GM21737 (cell line): ENCODE data around the gene RNF151.
A peak's percentile ranks its signal among the peaks of the same experiment; 100 is the strongest.

Experiments used
- ATAC-seq: cut with Tn5 transposase; IDR thresholded peaks from one replicate; pipeline ENCODE4 v1.9.1; 2021; ENCODE audit warnings: mild to moderate bottlenecking, moderate library complexity; ENCODE audit not compliant: unreplicated experiment

The RNF151 gene

DNA sequence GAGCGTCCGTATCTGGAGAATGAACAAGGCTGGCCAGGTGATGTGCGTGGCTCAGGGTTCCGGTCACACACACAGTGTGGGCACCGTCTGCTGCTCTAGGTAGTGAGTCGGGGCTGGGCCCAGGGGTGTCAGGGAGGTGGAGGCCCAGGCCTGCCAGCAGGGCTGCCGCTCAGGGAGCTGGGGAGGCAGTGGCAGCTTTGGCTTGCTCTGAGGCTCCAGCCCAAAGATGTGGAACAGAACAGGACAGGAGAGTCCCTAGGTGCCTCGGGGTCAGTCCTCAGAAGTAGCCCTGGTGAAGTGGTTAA lies 9.5 kb downstream of the RNF151 start:
- no peak for ATAC-seq

DNA sequence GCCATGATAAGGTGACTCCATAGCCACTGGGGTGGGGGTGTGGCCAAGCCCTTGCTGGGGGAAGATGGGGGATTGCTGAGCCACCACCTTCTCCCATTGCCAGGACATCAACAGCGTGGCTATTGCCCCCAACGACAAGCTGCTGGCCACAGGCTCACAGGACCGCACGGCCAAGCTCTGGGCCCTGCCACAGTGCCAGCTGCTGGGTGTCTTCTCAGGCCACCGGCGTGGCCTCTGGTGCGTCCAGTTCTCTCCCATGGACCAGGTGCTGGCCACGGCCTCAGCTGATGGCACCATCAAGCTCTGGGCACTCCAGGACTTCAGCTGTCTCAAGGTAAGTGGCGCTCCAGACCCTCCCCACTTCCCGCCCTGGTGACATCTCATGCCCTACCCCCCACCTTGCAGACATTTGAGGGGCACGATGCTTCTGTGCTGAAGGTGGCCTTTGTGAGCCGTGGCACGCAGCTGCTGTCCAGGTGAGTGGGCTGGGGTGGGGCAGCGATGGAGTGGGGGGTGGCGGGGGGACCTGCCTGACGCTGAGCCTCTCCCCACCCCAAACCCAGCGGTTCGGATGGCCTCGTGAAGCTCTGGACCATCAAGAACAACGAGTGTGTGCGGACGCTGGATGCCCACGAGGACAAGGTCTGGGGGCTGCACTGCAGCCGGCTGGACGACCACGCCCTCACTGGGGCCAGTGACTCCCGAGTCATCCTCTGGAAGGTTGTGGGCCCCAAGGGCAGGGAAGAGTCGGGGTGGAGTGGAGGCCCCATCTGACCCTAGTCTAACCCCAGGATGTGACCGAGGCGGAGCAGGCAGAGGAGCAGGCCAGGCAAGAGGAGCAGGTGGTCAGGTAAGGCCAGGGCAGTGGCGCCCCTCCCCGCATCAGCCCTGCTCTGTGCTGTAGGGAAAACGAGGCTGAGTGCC lies 10.6 kb downstream of the RNF151 start:
- ATAC-seq: no peak

- ATAC-seq: no peak
Observed at GRCh38 chr16:1977875-1978268, 11.2 kb downstream of the RNF151 start.

DNA sequence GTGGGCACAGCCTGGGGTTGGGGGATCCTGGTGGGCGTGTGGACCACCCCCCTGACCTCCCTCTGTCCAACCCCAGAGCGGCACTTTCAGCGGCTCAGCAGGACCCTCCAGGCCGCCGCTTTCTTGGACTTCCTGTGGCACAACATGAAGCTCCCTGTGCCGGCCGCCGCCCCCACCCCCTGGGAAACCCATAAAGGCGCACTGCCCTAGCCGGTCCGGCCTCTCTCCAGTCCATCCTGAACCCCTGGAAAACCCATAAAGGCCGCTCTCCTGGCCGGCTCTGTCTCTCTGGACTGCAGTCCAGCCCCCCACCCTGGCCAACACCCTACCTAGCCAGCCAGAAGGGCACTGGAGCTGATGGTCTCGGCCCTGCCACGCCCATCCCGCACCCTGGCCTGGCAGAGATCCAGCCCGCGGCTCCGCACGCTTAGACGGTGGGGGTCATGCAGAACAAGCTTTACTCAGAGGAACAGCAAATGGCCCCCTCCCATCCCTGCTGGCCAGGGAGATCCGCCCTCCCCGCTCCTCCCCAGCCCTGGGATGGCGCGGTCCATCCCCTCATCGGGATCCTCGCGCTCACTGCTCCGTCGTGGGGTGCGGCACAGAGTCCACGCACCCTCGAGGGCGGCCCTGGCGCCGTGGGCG lies 11.9 kb downstream of the RNF151 start:
- ATAC-seq: no peak

DNA sequence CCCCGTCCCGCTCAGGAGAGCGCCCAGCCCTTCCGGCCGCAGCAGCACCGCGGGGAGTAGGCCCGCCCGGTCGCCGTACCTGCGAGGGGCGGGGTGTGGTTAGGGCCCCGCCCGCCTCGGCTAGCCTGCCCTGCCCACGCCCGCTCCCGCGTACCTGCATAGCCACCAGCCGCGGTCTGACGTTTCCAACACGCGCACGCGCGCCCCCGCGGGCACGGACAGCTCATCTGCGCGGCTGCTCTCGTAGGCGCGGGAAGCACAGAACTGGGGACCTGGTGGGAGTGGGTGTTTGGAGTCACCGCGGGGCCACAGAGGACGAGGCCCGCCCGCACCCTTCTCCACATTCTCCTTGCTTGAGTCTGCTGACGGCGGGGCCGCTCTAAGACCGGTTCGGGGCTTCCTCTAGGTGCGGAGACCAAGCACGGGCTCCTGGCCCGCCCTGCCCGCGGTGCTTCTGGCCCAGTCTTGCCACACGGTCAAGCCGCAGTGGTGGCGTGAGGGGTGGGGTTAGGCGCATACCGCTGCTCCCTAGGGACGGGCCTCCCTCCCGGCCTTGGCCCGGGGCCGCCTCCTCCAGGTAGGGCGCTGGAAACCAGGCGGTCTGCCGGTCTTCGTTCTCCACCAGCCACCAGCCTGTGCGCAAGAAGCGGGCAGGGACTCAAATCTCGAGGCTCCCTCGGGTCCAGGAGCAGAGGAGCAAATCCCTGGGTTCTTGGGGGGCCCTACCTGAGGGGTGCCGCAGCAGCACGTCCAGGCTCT lies 12.8 kb downstream of the RNF151 start:
- ATAC-seq: no peak

DNA sequence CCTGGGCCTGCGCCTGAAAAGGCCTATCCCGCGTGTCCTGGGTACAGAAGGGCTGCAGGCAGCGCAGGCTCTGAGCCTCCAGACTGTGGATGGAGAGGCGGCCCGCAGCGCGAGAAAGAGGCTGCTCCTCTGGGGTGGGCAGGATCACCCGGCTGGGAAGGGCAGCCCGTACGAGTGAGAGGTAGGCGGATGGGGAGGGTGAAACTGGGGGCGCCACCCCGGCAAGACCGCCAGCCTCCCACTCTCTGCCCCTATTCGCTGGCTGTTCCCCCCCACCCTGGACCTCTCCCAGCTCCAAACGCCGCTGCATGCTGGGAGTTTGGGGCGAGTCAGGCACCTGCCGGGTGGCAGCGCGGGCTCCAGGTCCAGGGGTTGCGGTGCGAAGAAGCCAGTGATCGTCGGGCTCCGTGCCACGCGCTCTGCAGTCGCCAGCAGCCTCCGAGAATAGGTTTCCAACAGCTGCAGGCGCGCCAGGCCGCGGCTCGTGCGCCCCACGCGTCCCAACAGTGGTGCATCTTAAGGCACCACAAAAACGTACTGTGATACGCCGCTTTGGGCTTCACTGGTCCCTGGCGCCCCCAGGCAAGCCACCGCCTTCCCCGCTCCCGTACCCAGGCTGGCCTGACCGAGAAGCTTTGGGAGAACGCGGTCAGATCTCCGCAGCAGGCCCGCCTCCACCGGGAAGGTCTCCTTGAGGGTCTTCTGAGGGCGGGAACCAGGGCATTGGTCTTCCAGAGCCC lies 13.5 kb downstream of the RNF151 start:
- ATAC-seq: no peak

DNA sequence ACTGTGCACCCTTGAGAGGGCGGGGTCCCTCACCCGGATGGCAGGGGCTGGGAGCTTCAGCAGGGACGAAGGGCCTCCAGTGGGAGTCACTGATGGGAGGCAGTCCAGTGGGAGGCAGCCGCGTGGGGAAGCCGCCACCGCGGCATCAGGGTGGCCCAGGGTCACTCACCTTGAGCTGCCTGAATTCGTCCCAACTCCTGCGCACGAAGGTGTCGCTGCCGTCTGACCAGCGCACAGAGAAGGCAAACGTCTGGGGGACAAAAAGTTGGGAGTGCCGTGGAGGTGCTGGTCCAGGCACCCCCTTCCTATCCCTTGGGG lies 14.1 kb downstream of the RNF151 start:
- ATAC-seq: no peak

DNA sequence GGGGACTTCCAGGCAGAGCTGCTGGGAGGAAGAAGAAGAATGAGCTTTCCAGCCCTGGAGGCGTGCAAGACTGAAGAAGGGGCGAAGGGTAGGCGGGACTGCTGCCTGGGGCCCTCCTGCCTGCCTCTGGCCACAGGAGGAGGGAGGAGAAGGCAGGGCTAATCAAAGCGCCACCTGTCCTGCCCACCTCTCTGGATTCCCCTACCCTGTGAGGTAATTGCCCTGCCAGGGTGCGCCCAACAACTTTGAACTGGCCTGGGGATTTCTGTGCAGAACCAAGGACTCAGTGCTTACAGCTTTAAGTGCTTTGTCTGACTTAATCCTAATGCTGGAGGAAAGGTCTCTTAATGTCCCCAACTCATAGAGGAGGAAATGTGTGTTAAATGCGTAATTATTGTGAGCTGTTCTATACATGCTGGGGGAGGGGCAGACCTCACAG lies 14.8 kb downstream of the RNF151 start, which contains the start of gene NOXO1:
NOXO1 (minus strand) TSS at position 72 of the 439 bp plus-strand sequence. CDS start 290 bp downstream, outside the sequence.
- ATAC-seq: no peak

GRCh38 chr16:1982013-1982433 lies 15.4 kb downstream of the RNF151 start:
- ATAC-seq: no peak

GRCh38 chr16:1982991-1983543 lies 16.4 kb downstream of the RNF151 start:
- ATAC-seq: no peak

DNA sequence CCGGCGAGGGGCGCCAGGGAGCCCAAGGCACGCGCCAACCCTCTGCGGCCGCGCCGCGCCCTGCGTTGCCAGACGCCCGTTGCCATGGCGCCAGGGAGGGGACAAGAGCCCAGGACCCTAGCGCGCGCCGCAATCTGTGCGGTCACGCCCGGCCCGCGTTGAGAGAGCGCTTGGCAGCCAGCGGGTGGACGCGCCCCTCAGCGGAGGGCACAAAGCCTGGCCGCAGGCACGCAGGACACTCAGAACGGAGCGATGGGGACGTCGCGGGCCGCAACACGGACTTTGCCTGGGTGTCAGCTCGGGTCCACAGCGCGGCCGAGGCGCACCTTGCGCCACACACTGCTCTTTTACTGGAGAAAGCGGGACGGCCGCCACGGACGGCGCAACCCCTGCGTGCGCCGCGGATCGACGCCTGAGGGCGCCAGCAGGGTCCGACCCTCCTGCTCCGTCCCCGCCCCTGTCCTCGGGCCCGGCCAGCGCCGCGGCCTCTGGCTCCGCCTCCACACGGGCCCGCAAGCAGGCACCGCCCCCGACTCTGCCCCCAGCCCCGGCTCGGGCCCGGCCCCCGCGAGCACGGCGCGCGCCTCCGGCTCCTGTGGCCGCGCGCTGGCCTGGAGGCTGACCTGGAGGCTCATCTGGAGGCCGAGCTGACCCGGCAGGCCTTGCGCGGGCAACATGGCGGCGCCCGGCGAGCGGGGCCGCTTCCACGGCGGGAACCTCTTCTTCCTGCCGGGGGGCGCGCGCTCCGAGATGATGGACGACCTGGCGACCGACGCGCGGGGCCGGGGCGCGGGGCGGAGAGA lies 17.1 kb downstream of the RNF151 start, which contains the start of gene GFER:
GFER (plus strand) TSS at position 650 of the 803 bp plus-strand sequence; CDS start at position 676, 26 bp downstream.
- ATAC-seq: peak; percentile 72

- ATAC-seq: peak; percentile 7
Observed at GRCh38 chr16:1984347-1985225, 17.9 kb downstream of the RNF151 start.

GRCh38 chr16:1985466-1986150 lies 19.0 kb downstream of the RNF151 start:
- ATAC-seq: no peak

DNA sequence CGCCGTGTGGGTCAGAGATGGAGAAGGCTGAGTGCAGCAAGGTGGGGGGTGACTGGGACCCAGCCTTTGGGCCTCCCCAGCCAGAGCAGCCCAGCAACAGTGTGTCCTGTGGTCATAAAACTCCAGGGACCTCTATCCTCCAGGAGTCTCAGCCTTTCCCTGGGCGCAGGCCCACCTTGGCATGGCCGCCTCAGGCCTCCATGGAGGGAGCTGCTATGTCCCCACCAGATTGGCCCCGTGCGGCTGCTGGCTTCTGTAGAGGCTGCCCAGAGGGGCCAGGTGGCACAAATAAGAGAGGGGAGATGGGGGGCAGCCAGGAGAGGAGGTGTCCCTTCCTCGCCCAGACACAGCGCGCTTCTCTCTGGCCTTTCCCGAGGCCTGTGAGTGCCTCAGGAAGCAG lies 20.5 kb downstream of the RNF151 start:
- no peak for ATAC-seq

GRCh38 chr16:1989209-1990100 lies 22.8 kb downstream of the RNF151 start, which contains the start of gene SYNGR3:
SYNGR3 (plus strand) TSS chr16:1989970; CDS start chr16:1990103, 133 bp downstream.
- ATAC-seq: no peak

GRCh38 chr16:1990101-1990350 lies 23.4 kb downstream of the RNF151 start:
- no peak for ATAC-seq
